Activated gamma-delta T cell (primary cell): Measurements from ENCODE around the gene IFNAR2.
"Not testable (repeated sequence)": the region's sequence is repeated elsewhere in the genome, so short reads cannot be mapped to it uniquely, and the experiment has no call there.

Source experiments
- DNase-seq: peaks from one replicate; lab custom pipeline; 2025; lab: John Stamatoyannopoulos, UW

Gene IFNAR2

GRCh38 chr21:33244082-33244778 lies 14.5 kb downstream of the IFNAR2 start:
- DNase-seq: no peak

GRCh38 chr21:33244779-33245105 lies 15.0 kb downstream of the IFNAR2 start:
- no peak for DNase-seq

- DNase-seq: no peak
Measured at GRCh38 chr21:33245289-33245918, 15.7 kb downstream of the IFNAR2 start.

GRCh38 chr21:33246506-33246905 lies 16.8 kb downstream of the IFNAR2 start:
- no peak for DNase-seq

GRCh38 chr21:33246963-33247362 lies 17.2 kb downstream of the IFNAR2 start:
- no peak for DNase-seq

GRCh38 chr21:33247599-33247998 lies 17.9 kb downstream of the IFNAR2 start:
- no peak for DNase-seq

DNA sequence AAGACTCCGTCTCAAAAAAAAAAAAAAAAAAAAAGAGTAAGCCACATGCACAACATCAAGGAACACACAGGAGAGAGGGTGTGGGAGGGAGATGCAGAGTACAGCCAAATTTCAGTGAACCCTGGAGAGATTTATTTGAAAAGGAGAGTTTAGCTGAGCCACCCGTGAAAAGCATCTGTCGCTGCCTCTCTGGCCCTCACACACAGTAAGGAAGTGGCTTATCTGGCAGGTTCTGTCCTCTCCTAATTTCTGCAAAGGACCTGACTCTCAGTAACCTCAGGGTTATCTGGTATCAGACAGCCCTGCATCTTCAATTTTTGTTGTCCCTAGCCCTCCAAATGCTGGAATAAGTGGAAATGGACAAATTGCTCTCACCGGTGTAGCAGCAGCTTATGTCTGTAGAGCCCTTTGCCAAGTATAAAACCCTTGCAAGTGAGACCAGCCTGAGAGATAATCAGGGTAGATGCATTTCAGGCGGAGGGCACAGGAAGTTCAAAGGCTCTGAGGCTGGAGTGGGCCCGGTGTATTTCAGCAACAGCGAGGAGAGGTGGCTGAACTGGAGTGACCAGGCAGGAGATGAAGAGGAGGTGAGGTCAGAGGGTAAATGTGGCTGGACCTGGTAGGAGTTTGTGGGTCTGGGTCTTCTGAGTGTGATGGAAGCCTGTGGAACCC lies 19.7 kb downstream of the IFNAR2 start:
- no peak for DNase-seq

DNA sequence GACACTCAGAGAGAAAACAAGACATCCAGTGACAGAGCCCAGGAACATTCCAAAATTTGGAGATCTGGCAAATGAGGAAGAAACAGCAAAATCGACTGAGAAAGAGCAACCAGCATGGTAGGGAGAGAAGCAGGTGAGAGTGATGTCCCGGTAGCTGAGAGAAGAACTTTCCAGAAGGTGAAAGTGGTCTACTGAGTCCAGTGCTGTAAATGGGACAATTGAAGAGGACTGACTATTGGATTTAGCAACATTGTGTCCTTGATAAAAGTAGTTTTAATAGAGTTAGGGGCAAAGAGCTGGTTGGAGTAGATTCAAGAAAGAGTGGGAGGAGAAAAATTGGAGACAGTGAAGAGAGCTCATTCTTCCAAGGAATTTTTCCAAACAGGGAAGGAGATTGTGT lies 21.4 kb downstream of the IFNAR2 start:
- no peak for DNase-seq

DNA sequence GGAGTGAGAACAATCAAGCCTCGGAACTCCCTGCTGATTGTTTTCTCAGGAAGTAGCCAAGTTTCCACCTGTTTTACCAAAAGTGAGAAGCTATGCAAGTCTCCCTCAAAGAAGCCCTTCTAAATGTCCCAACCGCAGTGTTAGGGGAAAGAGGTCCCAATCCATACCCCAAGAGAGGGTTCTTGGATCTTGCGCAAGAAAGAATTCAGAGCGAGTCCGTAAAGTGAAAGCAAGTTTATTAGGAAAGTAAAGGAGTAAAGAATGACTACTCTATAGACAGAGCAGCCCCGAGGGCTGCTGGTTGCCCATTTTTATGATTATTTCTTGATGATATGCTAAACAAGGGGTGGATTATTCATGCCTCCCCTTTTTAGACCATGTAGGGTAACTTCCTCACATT lies 23.6 kb downstream of the IFNAR2 start:
- not testable (repeated sequence) for DNase-seq

DNA sequence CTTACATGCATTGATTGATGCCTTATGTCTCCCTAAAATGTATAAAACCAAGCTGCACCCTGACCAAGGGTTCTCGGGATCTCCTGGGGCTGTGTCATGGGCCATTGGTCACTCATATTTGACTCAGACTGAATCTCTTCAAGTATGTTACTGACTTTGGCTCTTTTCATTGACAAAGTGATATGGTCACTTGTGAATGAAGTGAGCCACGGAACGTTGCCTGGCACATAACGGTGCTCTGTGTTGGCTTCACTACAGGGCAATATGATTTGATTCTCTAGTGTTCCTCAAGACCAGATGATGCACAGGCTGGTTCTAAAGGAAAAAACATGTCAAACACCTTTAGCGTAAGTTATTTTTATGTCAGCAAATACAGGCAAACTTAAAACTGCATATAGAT lies 25.0 kb downstream of the IFNAR2 start:
- no peak for DNase-seq

DNA sequence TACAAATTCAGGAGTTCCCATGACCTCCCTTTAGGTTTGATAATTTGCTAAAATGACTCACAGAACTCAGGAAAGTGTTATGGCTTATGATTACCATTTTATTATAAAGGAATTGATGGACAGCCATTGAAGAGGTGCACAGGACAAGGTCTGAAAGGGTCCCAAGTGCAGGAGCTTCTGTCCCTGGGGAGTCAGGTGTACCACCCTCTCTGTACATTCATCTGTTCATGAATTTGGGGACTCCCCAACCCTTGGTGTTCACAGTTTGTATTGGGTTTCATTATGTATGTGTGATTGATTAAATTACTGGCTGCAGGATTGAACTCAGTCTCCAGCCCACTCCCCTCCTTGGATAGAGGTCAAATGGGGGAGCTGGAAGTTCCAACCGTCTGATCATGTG lies 25.7 kb downstream of the IFNAR2 start:
- DNase-seq: no peak

GRCh38 chr21:33256019-33256418 lies 26.3 kb downstream of the IFNAR2 start:
- no peak for DNase-seq

GRCh38 chr21:33257094-33257803 lies 27.5 kb downstream of the IFNAR2 start:
- DNase-seq: no peak

DNA sequence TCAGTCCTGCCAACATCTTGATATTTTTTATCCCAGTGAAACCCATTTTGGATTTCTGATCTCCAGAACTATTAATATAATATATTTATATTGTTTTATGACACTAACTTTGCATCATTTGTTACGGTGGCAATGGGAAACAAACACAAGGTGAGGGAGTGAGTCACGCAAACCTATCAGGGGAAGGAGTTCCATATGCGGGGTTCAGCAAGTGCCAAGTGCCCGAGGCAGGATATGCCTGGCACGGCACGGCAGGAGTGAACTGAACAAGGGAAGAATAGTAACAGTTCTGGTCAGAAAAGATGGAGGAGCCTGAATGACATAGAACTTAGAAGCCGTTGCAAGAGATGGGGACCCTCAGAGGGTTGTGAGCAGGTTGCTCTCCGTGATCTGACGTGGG lies 28.7 kb downstream of the IFNAR2 start:
- DNase-seq: no peak

DNA sequence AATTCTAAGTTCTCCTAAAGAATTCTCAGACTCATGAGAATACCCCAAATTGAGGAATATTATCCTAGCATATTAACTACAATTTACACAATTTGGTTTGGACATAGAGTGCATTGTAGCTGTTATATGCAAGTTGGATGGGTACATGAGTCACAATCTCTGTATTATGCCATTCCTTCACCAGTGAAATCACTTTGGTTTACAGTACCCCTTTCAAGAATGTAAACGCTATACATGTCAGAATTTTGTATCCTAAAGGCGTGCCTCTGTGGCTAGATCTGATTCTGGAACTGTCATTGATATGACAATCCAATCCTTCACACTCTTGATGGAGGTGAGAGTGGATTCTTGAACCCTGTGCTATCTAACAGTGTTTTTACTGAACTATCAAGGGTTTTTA lies 29.7 kb downstream of the IFNAR2 start:
- no peak for DNase-seq

DNA sequence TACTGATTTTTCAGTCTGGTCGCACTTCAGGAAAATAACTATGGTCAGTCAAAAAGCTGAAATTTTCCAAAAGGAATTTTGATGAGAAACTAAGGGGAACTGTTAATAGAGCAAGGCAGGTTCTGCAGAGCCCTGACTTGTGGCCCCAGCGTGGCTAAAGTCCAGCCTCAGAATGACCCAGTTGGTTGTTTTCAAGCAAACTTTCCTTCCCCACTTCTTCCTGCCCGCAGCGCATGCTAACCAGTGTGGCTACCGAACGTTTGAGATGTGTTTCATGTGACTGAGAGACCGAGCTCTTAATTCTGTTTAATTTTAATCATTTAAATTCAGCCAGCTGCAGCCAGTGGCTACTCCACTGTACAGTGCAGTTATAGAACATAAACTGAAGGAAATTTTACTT lies 30.3 kb downstream of the IFNAR2 start:
- no peak for DNase-seq

DNA sequence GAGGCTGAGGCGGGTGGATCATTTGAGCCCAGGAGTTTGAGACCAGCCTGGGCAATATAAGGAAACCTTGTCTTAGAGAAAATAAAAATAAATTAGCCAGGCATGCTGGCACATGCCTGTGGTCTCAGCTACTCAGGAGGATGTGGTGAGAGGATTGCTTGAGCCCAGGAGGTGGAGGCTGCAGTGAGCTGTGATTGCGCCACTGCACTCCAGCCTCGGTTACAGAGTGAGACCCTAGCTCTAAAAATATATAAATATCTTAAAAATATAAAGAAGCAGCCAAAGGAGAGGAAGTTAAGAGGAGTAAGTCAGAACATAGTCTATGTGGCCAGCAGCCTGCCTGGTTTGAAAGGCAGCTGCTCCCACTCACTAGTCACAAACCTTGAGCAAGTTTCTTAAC lies 31.9 kb downstream of the IFNAR2 start:
- no peak for DNase-seq

DNA sequence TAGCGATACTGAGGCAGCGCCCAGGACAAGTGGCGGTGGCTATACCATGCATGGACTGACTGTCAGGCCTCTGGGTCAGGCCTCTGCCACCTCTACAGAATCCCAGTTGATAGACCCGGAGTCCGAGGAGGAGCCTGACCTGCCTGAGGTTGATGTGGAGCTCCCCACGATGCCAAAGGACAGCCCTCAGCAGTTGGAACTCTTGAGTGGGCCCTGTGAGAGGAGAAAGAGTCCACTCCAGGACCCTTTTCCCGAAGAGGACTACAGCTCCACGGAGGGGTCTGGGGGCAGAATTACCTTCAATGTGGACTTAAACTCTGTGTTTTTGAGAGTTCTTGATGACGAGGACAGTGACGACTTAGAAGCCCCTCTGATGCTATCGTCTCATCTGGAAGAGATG lies 33.2 kb downstream of the IFNAR2 start:
- DNase-seq: no peak

DNA sequence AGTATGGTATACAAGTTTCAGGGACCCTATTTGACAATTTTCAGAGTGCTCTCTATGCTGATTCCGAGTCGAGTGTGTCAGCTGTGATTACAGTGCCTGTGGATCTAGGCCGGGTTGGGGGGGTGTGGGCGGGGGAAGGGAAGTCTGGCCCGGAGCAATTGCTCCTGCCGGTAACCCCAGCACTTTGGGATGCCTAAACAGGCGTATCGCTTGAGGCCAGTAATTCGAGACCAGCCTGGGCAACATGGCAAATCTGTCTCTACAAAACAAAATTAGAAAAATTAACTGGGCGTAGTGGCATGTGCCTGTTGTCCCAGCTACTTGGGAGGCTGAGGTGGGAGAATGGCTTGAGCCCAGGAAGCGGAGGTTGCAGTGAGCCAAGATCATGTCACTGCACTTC lies 34.8 kb downstream of the IFNAR2 start:
- DNase-seq: no peak

DNA sequence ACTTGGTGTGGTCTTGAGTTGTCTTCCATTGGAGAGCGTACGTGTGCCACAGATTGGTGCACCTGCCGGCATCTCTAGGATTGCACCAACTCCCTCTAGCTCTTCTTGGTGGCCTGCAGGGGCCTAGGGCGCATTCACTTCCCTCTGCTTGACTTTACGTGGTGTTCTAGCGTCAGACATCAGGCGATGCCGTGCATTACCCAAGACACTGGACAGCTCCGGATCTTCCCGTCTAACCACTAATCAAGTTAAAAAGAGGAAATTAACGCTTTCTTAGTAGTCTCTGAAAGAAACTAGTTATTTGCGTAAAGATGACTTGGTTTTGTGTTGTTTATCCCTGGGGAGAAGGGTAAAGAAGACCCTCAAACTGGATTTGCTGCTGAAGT lies 35.9 kb downstream of the IFNAR2 start:
- DNase-seq: no peak

- peak; percentile 60 for DNase-seq
Measured at GRCh38 chr21:33266050-33266788, 36.5 kb downstream of the IFNAR2 start, which contains the start of gene IL10RB. Gene IL10RB (plus strand): TSS chr21:33266367. CDS start chr21:33266466, 99 bp downstream.

- DNase-seq: no peak
Measured at GRCh38 chr21:33266789-33267135, 37.0 kb downstream of the IFNAR2 start.
